Measurements from ENCODE around the gene OIT3.

Gene OIT3

DNA sequence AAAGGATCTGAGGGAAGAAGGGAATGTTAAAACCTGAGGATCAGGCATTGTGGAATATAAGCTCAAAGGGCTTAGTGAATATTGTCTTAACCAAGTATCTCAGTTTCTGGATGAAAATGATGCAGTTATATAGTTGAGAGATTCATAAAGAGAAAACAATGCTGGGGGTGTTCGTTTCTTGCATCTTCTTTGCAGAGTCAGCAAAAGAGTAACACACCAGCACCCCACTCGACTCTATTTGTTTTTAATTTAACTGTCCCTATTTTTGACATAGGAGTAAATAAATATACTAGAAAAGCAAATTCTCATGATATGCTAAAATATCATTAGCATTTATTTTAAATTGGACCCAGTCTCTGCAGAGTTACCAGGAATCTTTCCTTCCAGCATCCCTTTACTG is 7.6 kb upstream of the OIT3 start:
- TF ChIP-seq, protein P1, sequence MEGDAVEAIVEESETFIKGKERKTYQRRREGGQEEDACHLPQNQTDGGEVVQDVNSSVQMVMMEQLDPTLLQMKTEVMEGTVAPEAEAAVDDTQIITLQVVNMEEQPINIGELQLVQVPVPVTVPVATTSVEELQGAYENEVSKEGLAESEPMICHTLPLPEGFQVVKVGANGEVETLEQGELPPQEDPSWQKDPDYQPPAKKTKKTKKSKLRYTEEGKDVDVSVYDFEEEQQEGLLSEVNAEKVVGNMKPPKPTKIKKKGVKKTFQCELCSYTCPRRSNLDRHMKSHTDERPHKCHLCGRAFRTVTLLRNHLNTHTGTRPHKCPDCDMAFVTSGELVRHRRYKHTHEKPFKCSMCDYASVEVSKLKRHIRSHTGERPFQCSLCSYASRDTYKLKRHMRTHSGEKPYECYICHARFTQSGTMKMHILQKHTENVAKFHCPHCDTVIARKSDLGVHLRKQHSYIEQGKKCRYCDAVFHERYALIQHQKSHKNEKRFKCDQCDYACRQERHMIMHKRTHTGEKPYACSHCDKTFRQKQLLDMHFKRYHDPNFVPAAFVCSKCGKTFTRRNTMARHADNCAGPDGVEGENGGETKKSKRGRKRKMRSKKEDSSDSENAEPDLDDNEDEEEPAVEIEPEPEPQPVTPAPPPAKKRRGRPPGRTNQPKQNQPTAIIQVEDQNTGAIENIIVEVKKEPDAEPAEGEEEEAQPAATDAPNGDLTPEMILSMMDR (IDR thresholded peaks at IDR 0.05; ENCODE audit: low read depth, low read length), result no peak
- no peak for DNase-seq (ENCODE audit: extremely low read depth, low read depth)

DNA sequence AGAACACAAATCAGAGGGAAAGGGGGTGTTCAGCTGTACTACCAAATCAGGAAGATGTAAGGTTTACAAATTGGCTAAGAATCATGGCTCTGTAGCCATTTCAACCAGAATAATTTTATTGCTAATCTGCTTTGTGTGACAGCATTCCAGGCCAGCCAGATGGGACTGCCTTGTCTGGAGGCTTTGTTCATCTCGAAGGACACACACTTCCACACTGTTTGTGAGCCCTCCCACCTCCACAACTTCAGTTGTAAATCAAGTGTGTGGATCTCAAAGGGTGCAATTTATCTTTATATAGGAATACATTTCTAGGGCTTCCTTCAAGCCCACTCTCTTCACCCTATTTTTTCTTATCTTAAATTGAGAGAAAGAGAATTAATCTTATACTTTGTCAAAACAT is 6.9 kb upstream of the OIT3 start:
- no peak for DNase-seq (ENCODE audit: extremely low read depth, low read depth)
- TF ChIP-seq, protein P1 (IDR thresholded peaks at IDR 0.05; ENCODE audit: low read depth, low read length), result no peak

DNA sequence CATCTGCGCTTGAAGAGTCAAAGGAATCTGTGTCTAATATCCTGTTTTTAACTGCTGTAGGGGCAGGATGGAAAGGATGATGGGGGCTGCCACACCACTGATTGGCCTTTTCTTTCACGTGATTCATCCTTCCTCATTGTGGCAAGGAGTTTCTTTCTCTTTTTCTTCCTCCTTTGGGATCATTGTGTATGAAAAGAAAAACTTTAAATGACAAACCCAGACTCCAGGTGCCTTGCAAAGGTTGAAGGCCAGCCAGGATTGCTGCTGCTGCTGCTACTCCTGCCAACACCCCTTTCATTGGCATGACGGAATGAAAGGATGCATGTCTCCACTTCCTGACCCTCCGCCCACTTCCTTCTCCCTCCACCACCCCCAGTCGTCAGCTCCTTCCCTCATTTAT is 6.5 kb upstream of the OIT3 start:
- TF ChIP-seq, protein P1 (IDR thresholded peaks at IDR 0.05; ENCODE audit: low read depth, low read length), result no peak
- DNase-seq (ENCODE audit: extremely low read depth, low read depth), result no peak

DNA sequence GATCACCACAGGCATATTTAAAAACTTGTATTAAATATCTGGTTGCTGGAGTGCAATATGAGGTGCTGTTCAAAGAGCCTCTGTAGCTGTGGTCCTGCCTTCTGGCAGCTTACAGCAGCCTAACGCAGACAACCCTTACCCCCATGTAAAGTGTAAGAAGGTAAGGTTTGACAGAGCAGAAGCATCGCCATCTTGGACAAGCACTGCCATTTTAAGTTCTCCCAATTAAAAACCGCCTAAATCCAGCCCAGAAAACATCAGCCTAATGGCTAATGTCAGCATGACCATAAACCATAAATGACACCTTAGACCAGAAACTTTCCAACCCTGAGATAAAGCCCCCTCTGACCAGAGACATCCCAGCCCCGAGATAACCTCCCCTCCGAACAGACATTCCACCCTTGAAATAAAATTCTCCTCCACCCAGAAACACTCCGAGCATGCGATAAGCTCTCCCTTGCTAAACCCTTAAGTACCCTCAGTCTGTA is 5.3 kb upstream of the OIT3 start:
- DNase-seq (ENCODE audit: extremely low read depth, low read depth), result no peak
- TF ChIP-seq, protein P1 (IDR thresholded peaks at IDR 0.05; ENCODE audit: low read depth, low read length), result no peak

DNA sequence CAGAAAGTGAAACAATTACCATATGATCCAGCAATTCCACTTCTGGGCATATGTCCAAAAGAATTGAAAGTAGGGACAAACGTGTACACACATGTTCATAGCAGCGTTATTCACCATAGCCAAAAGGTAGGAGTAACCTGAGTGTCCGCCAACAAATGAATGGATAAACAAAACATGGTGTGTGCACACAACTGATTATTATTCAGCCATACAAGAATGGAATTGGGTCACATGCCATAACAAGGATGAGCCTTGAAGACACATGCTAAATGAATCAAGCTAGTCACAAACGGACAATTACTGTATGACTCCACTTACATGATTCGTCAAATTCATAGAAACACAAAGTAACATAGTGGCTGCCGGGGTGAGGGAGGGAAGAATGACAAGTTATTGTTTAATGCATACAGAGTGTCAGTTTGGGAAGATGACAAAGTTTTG is 4.1 kb upstream of the OIT3 start:
- TF ChIP-seq, protein P1 (IDR thresholded peaks at IDR 0.05; ENCODE audit: low read depth, low read length), result no peak
- peak; percentile 0 for DNase-seq (ENCODE audit: extremely low read depth, low read depth)

DNA sequence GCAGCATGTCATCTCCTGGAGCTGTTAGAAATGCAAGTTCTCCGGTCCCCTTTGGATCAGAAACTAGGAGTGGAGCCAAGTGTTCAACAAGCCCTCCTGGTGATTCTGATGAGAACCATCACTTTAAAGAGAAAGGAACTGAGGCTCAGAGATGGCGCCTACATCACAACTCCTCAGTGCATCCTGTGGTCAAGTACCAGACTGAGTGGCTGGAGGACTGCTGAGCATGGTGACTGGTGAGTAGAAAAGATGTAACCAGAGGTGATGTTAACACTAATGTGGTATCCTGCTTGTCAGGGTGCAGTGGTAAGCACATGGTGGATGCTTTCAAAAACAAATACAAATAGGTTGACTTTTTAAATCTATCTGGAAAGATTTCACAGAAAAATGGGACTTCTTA is 3.5 kb upstream of the OIT3 start:
- TF ChIP-seq, protein P1 (IDR thresholded peaks at IDR 0.05; ENCODE audit: low read depth, low read length), result no peak
- DNase-seq (ENCODE audit: extremely low read depth, low read depth), result no peak

DNA sequence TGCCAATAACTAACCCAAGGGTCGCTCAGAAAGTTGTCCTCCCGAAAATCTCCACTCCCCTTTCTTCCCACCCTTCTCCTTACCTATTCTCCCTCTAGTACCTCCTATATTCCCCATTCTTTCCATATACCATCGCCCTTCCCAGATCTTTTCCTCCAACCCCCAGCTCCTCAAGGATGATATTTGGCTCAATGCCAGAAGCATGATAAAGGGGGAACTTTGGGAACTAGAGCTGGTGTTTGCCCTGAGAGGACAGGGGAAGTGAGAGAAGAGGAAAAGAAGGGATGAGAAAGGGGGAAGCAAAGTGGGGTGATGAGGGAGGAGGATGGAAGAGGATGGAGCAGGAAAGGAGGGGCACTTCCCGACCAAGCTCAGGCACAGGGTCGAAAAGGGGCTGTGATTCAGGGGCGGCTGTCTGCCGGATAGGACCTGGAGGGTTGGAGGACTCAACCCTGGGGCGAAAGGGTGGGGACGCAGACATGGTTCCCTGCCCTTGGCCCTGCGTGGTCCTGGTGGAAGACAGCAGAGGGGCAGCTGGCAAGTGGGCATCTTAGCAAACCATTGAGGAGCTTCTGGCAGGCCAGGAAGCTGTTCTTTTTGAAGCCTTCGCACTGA is 1.8 kb downstream of the OIT3 start:
- DNase-seq (ENCODE audit: extremely low read depth, low read depth), result no peak
- TF ChIP-seq, protein P1 (IDR thresholded peaks at IDR 0.05; ENCODE audit: low read depth, low read length), result no peak

Measured in AG09319 (cell line).